Upper lobe of left lung (tissue), 4 donors: ENCODE measurements around the gene NCAM2.

Experiments used
- CTCF ChIP-seq, 6 experiments: fragments of 450-650 bp in 4 of 6; fragments of 200-600 bp in 2 of 6; sonication (generic) in 2 of 6; IDR thresholded peaks; one replicate each; pipeline ENCODE4 v1.5.1; 2016 to 2019; ENCODE audit warnings: antibody characterized with exemption in 6 of 6
- POLR2A ChIP-seq, 4 donors: fragments of 450-650 bp; IDR thresholded peaks; one replicate each; pipeline ENCODE4 v1.5.1; 2016 to 2017; ENCODE audit warnings: antibody characterized with exemption in 4 of 4, mild to moderate bottlenecking in 2 of 4

GRCh38 chr21:21481239-21481638 lies 483.0 kb downstream of the NCAM2 start:
- TF ChIP-seq POLR2A (IDR thresholded peaks at IDR 0.05) = no peak
- no peak for TF ChIP-seq CTCF (IDR thresholded peaks at IDR 0.05)
